B cell (primary cell): ENCODE data around the gene ZDHHC7.

Experiments used
- CTCF ChIP-seq: fragments of 200-600 bp; IDR thresholded peaks from one replicate; pipeline ENCODE4 v1.8.0; 2022; ENCODE audit warnings: antibody characterized with exemption, mild to moderate bottlenecking
- EZH2 ChIP-seq: IDR thresholded peaks from 2 replicates; pipeline ENCODE4 v1.6.1; 2012; ENCODE audit warnings: borderline replicate concordance, low read depth, mild to moderate bottlenecking, moderate library complexity, low read length; ENCODE audit not compliant: insufficient read depth, poor library complexity, severe bottlenecking

- no peak for TF ChIP-seq CTCF
- TF ChIP-seq EZH2 = no peak
Measured at GRCh38 chr16:85045641-85046471, 34.5 kb upstream of the ZDHHC7 start.
